Measurements from ENCODE around the gene IGHMBP2.

Gene IGHMBP2

DNA sequence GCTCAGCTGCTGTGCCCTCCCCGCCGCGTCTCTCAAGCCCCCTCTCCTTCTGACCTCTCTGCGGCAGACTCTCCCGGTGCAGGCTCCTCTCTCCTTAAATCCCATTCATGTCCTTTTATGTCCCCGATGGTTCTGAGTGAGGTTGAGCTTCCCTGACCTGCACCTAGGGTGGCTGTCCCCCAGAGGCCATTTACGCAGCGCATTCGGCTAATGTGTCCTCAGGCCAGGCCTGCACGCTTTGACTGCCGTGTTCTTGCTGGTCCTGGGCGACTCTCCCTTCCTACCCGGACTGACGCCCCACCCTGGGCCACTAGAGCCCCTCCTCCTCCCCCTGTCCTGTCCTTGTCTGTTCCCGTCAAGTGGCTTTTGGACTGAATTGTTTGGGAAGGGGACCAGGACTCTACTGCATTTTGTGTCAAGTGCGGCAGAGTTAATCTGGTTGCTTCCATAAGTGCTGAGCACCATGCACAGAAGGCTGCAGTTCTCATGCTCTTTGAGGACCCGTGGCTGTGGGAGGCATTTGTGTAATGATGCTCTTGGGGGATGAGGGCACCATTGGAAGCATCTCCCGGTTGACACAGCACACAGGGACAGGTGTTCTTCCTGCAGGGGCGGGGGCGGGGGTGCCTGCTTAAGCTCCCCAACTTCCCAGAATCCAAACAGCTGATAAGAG, 37.1 kb downstream of the IGHMBP2 start:
- no peak for DNase-seq

DNA sequence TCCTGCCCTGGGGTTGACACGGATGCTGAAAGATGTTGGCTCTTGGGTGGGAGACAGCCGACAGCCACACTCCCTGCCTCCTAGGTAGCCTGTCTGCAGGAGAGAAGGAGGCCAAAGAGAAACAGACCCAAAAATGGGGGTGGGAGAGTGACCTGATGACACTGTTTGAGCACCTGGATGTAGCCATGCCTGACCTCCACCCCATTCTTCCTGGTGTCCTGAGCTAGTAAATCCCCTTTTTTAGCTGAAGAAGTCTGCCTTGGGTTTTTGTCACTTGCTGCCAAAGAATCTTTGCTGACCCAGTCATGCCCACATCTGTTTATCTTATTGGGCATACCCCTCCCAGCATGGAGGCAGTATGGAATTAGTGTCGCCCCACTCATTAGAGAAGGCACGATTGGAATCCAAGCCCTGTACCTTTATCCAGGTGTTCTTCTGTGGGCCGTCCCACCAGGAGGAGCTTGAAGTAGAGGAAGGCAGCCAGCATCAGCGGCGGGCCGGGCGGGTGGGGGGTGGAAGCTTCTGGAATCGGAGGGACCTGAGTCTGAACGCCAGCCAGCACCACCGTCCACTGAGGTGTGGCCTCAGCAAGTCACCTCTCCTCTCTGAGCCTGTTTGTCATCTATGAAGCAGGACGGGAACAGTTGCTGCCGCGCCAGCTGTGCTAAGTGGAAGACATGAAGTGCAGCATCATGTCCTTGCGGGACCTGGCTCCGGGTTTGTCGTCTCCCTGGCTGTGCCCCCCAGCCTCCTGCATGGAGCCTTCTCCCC, 37.8 kb downstream of the IGHMBP2 start:
- DNase-seq, result no peak

DNA sequence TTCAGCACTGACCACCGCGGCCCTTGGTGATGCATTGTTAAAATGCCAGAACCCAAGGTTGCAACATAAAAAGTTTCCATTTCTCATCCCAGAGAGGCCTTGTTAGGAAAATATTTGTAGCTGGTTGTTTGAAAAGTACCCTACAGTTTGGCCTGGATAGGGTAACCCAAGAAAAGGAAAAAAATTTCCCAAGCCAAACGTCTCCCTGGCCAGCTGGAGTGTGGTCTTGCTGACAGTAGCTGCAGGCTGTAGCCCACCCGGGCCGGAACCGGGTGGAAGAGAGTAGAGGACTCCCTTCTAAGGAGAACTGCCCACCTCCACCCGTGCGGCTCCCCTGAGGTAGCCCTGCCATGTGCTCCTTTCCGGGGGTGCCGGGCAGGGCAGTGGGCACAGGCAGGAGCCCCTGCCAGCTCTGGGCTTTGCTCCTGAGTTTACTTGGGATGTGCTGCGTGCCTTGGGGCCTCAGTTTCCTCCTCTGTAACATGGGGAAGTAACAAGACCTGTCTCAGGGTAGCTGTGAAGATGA, 38.5 kb downstream of the IGHMBP2 start:
- DNase-seq, result no peak

- DNase-seq, result peak; percentile 70
Measured at GRCh38 chr11:68942751-68943271, 39.1 kb downstream of the IGHMBP2 start.

DNA sequence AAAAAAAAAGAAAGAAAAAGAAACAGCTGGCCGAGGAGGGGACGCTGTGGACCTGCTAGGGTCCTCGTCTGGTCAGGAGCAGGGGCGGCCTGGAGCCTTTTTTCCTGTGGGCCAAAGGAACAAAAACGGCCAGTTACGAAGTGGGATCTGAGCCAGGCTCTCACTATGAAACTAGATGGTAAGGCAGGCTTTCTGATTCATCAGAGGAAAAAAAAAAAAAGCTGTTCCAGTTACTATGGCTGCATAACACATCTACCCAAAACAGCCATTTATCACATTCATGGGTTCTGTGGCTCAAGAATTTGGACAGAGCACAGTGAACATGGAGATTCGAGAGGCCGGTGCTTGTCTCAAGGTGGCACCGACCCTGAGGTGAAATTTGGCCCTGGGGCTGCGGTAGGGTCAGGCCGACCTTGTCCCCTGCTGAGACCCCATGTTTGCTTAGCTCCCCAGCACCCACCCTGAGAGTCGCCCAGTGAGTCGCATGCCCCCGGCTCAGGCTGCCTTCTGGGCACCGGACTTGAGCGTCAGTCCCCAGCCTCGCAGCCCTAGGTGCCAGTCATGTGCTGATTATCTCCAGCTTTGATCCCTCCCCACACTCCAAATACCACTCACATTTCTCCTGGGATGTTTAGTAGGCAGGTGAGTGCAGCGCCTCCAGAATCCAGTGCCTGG, 42.9 kb downstream of the IGHMBP2 start:
- no peak for DNase-seq

DNA sequence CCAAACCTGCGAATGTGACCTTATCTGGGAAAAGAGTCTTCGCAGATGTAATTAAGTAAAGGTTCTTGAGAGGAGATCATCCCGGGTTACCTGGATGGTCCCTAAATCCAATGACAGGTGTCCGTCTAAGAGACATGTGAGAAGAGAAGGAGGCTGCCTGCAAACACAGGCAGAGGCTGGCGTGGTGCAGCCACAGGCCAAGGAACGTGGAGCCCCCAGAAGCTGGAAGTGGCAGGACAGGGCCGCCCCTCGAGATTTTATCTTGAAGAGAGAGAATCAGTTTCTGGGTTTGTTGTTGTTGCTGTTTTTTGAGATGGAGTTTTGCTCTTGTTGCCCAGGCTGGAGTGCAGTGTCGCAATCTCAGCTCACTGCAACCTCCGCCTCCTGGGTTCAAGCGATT, 43.5 kb downstream of the IGHMBP2 start:
- no peak for DNase-seq

DNA sequence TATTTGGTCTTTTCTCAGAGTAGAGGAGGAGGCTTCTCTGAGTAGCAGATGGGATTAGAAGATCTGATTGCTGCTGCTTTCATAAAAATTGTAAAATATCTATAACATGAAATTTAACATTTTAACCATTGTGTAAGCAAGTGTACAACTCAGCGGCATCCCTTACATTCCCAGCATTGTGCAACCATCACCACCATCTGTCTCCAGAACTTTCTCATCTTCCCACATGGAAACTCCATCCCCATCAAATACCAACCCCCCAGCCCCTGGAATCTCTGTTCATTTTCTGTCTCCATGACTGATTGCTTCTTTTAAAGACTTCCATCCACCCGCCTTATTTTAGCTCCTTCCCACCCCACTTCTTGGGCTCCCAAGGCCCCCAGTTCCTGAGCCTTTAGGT, 44.8 kb downstream of the IGHMBP2 start:
- DNase-seq, result no peak

GRCh38 chr11:68948935-68949334, 45.2 kb downstream of the IGHMBP2 start:
- DNase-seq, result no peak

GRCh38 chr11:68950270-68950669, 46.6 kb downstream of the IGHMBP2 start:
- DNase-seq, result no peak

- no peak for DNase-seq
Measured at GRCh38 chr11:68950762-68951161, 47.1 kb downstream of the IGHMBP2 start.

- DNase-seq, result peak; percentile 61
Measured at GRCh38 chr11:68954836-68955606, 51.3 kb downstream of the IGHMBP2 start.

- DNase-seq, result no peak
Measured at GRCh38 chr11:68955607-68955958, 51.9 kb downstream of the IGHMBP2 start.

DNA sequence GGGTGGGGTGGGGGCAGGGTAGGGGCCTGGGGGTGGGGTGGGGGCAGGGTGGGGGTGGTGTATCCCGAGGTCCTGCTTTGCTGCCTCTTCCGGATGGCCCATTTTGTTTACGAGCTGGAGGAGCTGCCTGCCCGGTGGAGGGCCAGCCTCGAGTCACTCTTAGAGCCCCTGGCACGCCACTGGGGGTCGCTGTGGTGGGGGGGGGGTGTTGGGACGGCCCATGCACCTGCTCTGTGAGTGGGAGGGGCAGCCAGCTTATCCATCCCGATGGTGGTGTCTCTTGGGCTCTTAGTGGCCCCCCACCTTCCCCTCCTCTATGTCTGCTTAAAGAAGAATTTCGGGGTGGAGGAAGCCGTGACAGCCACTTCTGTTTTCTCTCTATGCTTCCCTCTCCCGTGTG, 52.5 kb downstream of the IGHMBP2 start:
- no peak for DNase-seq

GRCh38 chr11:68956547-68957254, 53.0 kb downstream of the IGHMBP2 start:
- DNase-seq, result no peak

GRCh38 chr11:68958211-68958610, 54.5 kb downstream of the IGHMBP2 start:
- DNase-seq, result peak; percentile 10

DNA sequence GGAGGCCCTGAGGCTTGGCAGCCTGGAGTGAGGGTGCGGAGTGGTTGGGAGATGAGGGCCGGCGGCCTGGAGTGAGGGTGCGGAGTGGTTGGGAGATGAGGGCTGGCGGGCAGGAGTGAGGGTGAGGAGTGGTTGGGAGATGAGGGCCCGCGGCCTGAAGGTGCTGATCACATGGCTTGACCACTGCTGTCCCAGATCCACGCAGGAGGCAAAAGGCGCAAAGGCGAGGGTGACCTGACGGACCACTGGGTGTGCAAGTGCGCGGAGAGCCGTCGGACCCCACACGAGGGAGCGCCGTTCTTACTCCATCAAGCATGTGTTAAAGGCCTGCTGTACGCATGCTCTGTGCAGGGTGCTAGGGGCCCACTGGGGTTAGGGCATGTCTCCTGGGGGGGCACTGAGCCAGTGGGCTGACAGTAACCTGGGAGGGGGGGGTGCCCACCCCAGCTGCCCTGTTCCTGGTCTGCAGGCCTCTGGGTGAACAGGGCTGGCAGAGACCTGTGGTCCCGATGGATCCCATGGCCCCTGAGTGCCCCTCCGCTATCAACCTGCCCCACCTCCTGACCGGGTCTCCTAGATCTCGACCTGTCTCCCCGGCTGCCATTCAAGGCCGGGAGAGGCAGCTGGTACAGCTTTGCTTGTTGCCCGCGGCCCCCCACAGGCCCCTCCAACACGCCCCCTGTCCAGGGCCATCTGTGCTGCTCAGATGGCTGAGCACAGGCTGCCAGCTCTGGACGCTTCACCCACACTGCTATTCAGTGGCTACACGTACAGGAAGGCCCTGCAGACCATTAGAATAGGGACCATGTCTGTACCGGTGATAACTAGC, 56.0 kb downstream of the IGHMBP2 start:
- DNase-seq, result peak; percentile 49

DNA sequence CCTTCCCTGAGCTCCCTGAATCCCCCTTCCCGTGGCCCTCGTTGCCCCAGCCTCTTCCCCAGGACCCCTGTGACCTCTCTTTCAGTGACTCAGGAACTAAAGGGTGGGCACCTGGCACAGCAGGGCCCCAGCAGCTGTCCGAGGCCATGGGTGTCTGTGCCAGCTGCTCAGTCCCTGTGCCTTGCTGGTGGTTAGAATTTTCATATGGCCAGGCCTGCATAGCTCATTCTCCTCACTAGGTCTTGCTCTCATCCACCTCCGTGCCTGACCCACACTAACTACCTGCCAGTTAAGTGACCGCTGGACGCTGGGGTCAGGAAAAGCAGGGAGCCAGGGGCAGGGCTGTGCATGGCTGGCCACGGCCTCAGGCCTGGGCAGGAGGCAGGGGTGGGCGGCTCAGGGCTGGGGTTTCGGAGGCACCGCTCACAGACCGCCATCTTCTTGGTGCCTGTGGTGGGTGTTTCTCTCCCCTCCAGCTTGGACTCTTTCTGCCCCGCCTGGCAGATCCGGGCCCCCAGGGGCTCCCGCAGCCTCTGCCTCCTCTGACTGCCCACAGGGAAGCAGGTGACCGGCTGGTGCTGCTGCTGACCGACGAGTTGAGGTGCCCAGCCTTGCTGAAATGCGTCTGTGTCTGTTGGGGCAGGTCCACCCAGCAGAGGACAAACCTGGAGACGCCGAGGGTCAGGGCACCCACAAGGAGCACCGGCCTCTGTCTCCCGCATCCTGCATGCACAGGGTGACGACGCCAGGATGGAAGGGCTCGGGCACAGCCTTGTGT, 56.8 kb downstream of the IGHMBP2 start:
- DNase-seq, result peak; percentile 2

GRCh38 chr11:68961245-68961644, 57.6 kb downstream of the IGHMBP2 start:
- DNase-seq, result peak; percentile 12

DNA sequence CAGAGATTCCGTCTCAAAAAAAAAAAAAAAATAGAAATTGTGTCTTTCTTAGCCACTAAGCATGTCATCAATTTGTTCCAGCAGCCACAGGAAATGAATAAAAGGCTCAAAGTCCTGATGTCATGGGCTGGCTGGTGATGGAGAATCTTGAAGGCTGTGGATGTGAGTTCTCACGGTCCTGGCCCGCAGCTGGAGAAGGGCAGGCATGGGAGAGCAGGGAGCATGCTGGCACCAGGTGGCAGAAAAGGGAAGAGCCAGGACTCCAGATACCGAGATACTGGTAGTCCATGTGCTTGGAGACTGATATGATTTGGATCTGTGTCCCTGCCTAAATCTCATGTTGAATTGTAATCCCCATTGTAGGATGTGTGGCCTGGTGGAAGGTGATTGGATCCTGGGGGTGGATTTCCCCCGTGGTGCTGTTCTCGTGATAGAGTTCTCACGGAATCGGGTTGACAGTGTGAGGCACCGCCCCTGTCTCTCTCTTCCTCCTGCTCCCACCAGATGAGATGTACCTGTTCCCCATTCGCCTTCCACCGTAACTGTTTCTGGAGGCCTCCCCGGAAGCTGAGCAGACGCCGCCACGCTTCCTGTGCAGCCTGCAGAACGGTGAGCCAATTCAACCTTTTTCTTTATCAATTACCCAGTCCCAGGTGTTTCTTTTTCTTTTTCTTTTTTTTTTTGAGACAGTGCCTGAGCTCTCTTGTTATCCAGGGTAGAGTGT, 59.0 kb downstream of the IGHMBP2 start:
- DNase-seq, result peak; percentile 32

- no peak for DNase-seq
Measured at GRCh38 chr11:68963779-68964178, 60.1 kb downstream of the IGHMBP2 start.

All from left hindlimb (tissue), 1 donor.